HepG2 (cell line): ENCODE results near the gene ALDH2. TPM values are rescaled to one million over a fixed set of nuclear protein-coding genes. Genes with fewer than 3 reads are reported as not detected.

ENCODE experiments used
- CEBPG ChIP-seq: IDR thresholded peaks from 2 replicates; pipeline ENCODE4 v1.6.1; 2016
- FOXP1 ChIP-seq, 2 experiments: fragments of 450-650 bp in 1 of 2; IDR thresholded peaks; 2 replicates each; pipeline ENCODE4 v1.6.1; 2017 to 2018; ENCODE audit warnings: antibody characterized with exemption in 1 of 2
- MED13 ChIP-seq: sonication (generic); formaldehyde crosslinking; IDR thresholded peaks from 2 replicates; pipeline ENCODE4 v1.5.0; 2020; ENCODE audit warnings: missing genetic modification reagents
- NR2F1 ChIP-seq, 2 experiments: fragments of 450-650 bp in 1 of 2; formaldehyde crosslinking in 1 of 2; IDR thresholded peaks; 2 replicates each; pipeline versions ENCODE4 v1.5.0 to v1.6.1; 2016 to 2020; ENCODE audit warnings: mild to moderate bottlenecking in 1 of 2, missing compliant biosample characterization in 1 of 2, missing genetic modification reagents in 1 of 2, moderate library complexity in 1 of 2
- SOX5 ChIP-seq: IDR thresholded peaks from 2 replicates; pipeline ENCODE4 v1.6.1; 2016; ENCODE audit warnings: borderline replicate concordance
- SRSF4 ChIP-seq: fragments of 200-400 bp; formaldehyde crosslinking; IDR thresholded peaks from one replicate; pipeline ENCODE4 v1.6.1; 2018; ENCODE audit warnings: mild to moderate bottlenecking, low read depth, low read length, moderate library complexity; ENCODE audit not compliant: poor library complexity, severe bottlenecking
- ZNF275 ChIP-seq: sonication (generic); formaldehyde crosslinking; IDR thresholded peaks from 2 replicates; pipeline ENCODE4 v1.8.0; 2022; ENCODE audit warnings: missing genetic modification reagents, mild to moderate bottlenecking, inconsistent platforms, borderline replicate concordance
- polyA plus RNA-seq, 8 experiments: library from polyadenylated mRNA; depleted of rRNA in 3 of 8; stranded (reverse) in 7 of 8; unstranded in 1 of 8; fragments of >200 nt; fragmentation: Illumina TruSeq in 4 of 8; extraction: Trizol in 4 of 8; gene quantifications; 2 replicates each; pipeline versions ENCODE4 v1.2.1 to v1.2.3, GENCODE V29; 2011 to 2016; ENCODE audit warnings: low read depth in 4 of 8, missing spikeins in 1 of 8, mixed read lengths in 1 of 8; ENCODE audit not compliant: insufficient read depth in 1 of 8
- total RNA-seq, 5 experiments: library from RNA; depleted of rRNA; stranded (reverse); fragments of >200 nt; fragmentation: Illumina TruSeq; extraction: Trizol; gene quantifications; 2 replicates each; pipeline ENCODE4 v1.2.3, GENCODE V29; 2016; ENCODE audit warnings: low read depth in 1 of 5
- TF ChIP-seq, protein P1 (sequence below): sonication (generic); formaldehyde crosslinking; IDR thresholded peaks from 2 replicates; pipeline ENCODE4 v1.5.0; 2020; ENCODE audit warnings: mild to moderate bottlenecking, missing genetic modification reagents, borderline replicate concordance

The ALDH2 gene
- total and polyA plus RNA-seq, 2 of the 13 experiments (the other 11 are each of a cell fraction or from before 2014, with no cell fraction given), result 78.8 to 103 TPM

DNA sequence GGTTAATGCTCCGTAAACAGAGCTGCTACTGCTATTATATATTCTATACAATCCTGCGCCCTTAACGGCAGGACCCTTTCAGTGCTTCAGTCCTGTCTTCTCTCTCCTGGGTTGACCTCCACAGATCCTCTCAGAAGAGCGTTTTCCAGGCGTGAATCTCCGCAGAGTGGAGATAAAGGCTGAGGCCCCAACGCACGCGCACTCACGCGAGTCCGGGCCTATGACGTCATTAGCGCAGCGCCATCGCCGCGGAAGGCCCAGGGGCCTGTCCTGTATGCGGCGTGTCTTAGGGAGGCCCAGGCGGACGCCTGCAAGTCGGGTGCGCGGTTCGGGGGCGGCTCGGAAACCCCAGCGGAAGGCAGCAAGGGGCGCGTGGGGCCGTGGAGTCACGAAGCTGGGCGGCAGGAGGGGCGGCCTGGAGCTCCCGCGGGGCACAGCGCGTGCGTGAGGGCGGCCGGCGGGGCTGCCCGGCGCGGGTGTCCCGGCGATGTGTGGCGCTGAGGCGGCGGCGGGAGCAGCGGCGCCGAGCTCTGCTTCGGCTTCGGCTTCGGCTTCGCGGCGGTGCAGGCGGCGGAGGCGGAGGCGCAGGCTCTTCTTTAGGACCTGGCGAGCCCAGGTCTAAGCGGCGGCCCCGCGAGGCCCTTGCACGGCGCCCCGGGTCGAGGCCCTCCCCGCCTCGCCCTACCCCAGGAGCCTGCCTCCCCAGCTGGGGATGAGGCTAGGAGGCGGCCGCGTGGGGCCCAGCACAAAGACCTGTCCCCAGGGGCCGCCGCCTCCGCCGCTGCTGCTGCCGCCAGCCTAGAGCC, 75.2 kb downstream of the ALDH2 start, which contains the start of gene MAPKAPK5 (continued):
- TF ChIP-seq, protein P1, sequence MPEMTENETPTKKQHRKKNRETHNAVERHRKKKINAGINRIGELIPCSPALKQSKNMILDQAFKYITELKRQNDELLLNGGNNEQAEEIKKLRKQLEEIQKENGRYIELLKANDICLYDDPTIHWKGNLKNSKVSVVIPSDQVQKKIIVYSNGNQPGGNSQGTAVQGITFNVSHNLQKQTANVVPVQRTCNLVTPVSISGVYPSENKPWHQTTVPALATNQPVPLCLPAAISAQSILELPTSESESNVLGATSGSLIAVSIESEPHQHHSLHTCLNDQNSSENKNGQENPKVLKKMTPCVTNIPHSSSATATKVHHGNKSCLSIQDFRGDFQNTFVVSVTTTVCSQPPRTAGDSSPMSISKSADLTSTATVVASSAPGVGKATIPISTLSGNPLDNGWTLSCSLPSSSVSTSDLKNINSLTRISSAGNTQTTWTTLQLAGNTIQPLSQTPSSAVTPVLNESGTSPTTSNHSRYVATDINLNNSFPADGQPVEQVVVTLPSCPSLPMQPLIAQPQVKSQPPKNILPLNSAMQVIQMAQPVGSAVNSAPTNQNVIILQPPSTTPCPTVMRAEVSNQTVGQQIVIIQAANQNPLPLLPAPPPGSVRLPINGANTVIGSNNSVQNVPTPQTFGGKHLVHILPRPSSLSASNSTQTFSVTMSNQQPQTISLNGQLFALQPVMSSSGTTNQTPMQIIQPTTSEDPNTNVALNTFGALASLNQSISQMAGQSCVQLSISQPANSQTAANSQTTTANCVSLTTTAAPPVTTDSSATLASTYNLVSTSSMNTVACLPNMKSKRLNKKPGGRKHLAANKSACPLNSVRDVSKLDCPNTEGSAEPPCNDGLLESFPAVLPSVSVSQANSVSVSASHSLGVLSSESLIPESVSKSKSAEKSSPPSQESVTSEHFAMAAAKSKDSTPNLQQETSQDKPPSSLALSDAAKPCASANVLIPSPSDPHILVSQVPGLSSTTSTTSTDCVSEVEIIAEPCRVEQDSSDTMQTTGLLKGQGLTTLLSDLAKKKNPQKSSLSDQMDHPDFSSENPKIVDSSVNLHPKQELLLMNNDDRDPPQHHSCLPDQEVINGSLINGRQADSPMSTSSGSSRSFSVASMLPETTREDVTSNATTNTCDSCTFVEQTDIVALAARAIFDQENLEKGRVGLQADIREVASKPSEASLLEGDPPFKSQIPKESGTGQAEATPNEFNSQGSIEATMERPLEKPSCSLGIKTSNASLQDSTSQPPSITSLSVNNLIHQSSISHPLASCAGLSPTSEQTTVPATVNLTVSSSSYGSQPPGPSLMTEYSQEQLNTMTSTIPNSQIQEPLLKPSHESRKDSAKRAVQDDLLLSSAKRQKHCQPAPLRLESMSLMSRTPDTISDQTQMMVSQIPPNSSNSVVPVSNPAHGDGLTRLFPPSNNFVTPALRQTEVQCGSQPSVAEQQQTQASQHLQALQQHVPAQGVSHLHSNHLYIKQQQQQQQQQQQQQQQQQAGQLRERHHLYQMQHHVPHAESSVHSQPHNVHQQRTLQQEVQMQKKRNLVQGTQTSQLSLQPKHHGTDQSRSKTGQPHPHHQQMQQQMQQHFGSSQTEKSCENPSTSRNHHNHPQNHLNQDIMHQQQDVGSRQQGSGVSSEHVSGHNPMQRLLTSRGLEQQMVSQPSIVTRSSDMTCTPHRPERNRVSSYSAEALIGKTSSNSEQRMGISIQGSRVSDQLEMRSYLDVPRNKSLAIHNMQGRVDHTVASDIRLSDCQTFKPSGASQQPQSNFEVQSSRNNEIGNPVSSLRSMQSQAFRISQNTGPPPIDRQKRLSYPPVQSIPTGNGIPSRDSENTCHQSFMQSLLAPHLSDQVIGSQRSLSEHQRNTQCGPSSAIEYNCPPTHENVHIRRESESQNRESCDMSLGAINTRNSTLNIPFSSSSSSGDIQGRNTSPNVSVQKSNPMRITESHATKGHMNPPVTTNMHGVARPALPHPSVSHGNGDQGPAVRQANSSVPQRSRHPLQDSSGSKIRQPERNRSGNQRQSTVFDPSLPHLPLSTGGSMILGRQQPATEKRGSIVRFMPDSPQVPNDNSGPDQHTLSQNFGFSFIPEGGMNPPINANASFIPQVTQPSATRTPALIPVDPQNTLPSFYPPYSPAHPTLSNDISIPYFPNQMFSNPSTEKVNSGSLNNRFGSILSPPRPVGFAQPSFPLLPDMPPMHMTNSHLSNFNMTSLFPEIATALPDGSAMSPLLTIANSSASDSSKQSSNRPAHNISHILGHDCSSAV (CRISPR knock-in tag), result peak; percentile 76; the same call in 1 of the 2 replicates
- TF ChIP-seq MED13 (CRISPR knock-in tag) (no peak), SOX5 (CRISPR knock-in tag) (peak; percentile 62; the same call in 1 of the 2 replicates), SRSF4 (no peak), FOXP1 (IDR thresholded peaks at IDR 0.05) (no peak), FOXP1 (CRISPR knock-in tag; IDR thresholded peaks at IDR 0.05) (0 out of 2 replicates have a peak, but pooled peaks have one; percentile 8), NR2F1 (CRISPR knock-in tag; IDR thresholded peaks at IDR 0.05) (no peak), ZNF275 (CRISPR knock-in tag) (no peak), CEBPG (peak; percentile 61)
- TF ChIP-seq, all 625 proteins: peak for 317
